IPS-15b (cell line): Measurements from ENCODE around the gene TRAPPC2L.

ENCODE experiments used
- H3K27me3 ChIP-seq: one replicate; pipeline ENCODE4 v1.6.1; 2013; ENCODE audit warnings: low read length; ENCODE audit not compliant: control insufficient read depth, insufficient read depth
- H3K36me3 ChIP-seq: one replicate; pipeline ENCODE4 v1.6.1; 2013; ENCODE audit warnings: low read length; ENCODE audit not compliant: control insufficient read depth, insufficient read depth
- H3K4me1 ChIP-seq: one replicate; pipeline ENCODE4 v1.6.1; 2013; ENCODE audit warnings: mild to moderate bottlenecking, low read length; ENCODE audit not compliant: control insufficient read depth, insufficient read depth
- H3K4me3 ChIP-seq: one replicate; pipeline ENCODE4 v1.5.1; 2013; ENCODE audit warnings: low read depth, low read length
- H3K9ac ChIP-seq: one replicate; pipeline ENCODE4 v1.6.1; 2013; ENCODE audit warnings: low read depth, mild to moderate bottlenecking, low read length
- H3K9me3 ChIP-seq: one replicate; pipeline ENCODE4 v1.6.1; 2013; ENCODE audit warnings: mild to moderate bottlenecking, low read length; ENCODE audit not compliant: control insufficient read depth, insufficient read depth

TRAPPC2L gene

GRCh38 chr16:88834670-88835069, 22.3 kb upstream of the TRAPPC2L start:
- H3K4me3 ChIP-seq = no peak overlapping the region
- H3K36me3 ChIP-seq = peaks cover 13% of the 10 kb centered on the region
- no peaks in the 10 kb centered on the region for H3K27me3 ChIP-seq
- H3K9me3 ChIP-seq = no peaks in the 10 kb centered on the region
- no peaks in the 10 kb centered on the region for H3K4me1 ChIP-seq
- no peak overlapping the region for H3K9ac ChIP-seq

GRCh38 chr16:88835383-88835782, 21.5 kb upstream of the TRAPPC2L start:
- no peaks in the 10 kb centered on the region for H3K27me3 ChIP-seq
- peaks cover 13% of the 10 kb centered on the region for H3K36me3 ChIP-seq
- H3K9ac ChIP-seq = no peak overlapping the region
- H3K4me1 ChIP-seq = no peaks in the 10 kb centered on the region
- H3K4me3 ChIP-seq = no peak overlapping the region
- H3K9me3 ChIP-seq = no peaks in the 10 kb centered on the region

DNA sequence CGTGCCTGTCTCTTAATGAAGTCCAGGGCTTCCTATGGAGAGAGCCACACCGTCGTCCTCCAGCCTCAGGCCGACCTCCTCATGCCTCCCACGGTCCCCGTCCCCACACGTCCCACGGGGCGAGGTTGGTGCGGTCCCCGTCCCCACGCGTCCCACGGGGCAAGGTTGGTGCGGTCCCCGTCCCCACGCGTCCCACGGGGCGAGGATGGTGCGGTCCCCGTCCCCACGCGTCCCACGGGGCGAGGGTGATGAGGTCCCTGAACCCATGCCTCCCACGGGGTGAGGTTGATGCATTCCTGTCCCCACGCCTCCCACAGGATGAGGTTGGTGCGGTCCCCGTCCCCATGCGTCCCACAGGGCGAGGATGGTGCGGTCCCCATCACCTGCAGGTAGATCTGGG, 21.1 kb upstream of the TRAPPC2L start:
- Histone ChIP-seq H3K9me3 (no peaks in the 10 kb centered on the region), H3K36me3 (peaks cover 15% of the 10 kb centered on the region), H3K9ac (no peak overlapping the region), H3K4me3 (no peak overlapping the region), H3K4me1 (no peaks in the 10 kb centered on the region), H3K27me3 (no peaks in the 10 kb centered on the region)

DNA sequence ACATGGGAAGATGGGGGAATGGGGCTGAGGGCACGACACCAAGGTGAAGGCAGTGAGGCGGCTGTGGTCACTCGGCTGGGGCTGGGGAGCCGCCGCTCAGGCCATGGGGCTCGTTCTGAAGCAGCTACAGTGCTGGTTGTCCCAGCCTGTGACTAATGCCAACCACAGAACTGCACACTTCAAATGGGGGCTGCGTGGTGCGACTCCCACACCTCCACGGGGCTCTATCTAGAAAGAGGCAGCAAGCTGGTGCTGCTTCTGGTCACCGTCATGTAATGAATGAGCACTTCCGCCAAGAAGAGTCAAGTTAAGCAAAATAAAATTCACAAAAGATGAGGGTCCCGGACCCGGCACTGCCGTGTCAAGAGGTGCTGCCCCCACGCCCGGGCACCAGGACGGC, 20.1 kb upstream of the TRAPPC2L start:
- no peaks in the 10 kb centered on the region for H3K27me3 ChIP-seq
- no peaks in the 10 kb centered on the region for H3K4me1 ChIP-seq
- no peak overlapping the region for H3K4me3 ChIP-seq
- H3K36me3 ChIP-seq = peaks cover 14% of the 10 kb centered on the region
- H3K9me3 ChIP-seq = no peaks in the 10 kb centered on the region
- H3K9ac ChIP-seq = no peak overlapping the region

DNA sequence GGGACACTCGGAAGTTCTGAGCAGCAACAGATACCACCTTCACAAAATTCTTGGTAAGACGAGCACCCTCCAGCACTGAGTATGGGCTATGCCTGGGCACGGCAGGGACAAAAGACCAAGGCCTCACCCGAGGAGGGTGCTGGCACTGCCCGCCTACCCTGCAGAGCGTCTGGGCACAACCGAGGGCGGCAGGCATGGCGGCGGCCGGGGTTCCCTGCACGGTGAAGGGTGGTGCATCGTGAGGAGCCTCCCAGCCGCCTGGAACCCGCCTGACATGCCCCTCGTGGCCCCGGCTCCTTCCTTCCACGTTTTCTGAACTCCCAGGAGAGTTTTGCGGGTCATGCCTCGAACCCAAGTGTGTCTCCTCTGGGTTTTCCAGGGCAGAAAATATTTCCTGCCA, 19.1 kb upstream of the TRAPPC2L start:
- Histone ChIP-seq H3K27me3 (no peaks in the 10 kb centered on the region), H3K4me1 (no peaks in the 10 kb centered on the region), H3K4me3 (no peak overlapping the region), H3K9me3 (no peaks in the 10 kb centered on the region), H3K9ac (no peak overlapping the region), H3K36me3 (peaks cover 12% of the 10 kb centered on the region)

- no peaks in the 10 kb centered on the region for H3K9me3 ChIP-seq
- H3K27me3 ChIP-seq = no peaks in the 10 kb centered on the region
- H3K4me1 ChIP-seq = no peaks in the 10 kb centered on the region
- peaks cover 12% of the 10 kb centered on the region for H3K36me3 ChIP-seq
- no peak overlapping the region for H3K4me3 ChIP-seq
- no peak overlapping the region for H3K9ac ChIP-seq
Measured at GRCh38 chr16:88838566-88838965, 18.4 kb upstream of the TRAPPC2L start.

- Histone ChIP-seq H3K27me3 (no peaks in the 10 kb centered on the region), H3K9ac (no peak overlapping the region), H3K9me3 (no peaks in the 10 kb centered on the region), H3K4me3 (no peak overlapping the region), H3K36me3 (peaks cover 12% of the 10 kb centered on the region), H3K4me1 (no peaks in the 10 kb centered on the region)
Measured at GRCh38 chr16:88839026-88839529, 17.8 kb upstream of the TRAPPC2L start.

GRCh38 chr16:88839745-88840599, 17.0 kb upstream of the TRAPPC2L start:
- Histone ChIP-seq H3K4me3 (no peak overlapping the region), H3K4me1 (no peaks in the 10 kb centered on the region), H3K36me3 (peaks cover 10% of the 10 kb centered on the region), H3K27me3 (no peaks in the 10 kb centered on the region), H3K9me3 (no peaks in the 10 kb centered on the region), H3K9ac (no peak overlapping the region)

- Histone ChIP-seq H3K36me3 (peaks cover 5% of the 10 kb centered on the region), H3K9ac (no peak overlapping the region), H3K9me3 (no peaks in the 10 kb centered on the region), H3K4me3 (no peak overlapping the region), H3K4me1 (no peaks in the 10 kb centered on the region), H3K27me3 (no peaks in the 10 kb centered on the region)
Measured at GRCh38 chr16:88840600-88841215, 16.2 kb upstream of the TRAPPC2L start.

- Histone ChIP-seq H3K4me1 (no peaks in the 10 kb centered on the region), H3K9ac (no peak overlapping the region), H3K36me3 (peaks cover 3% of the 10 kb centered on the region), H3K9me3 (no peaks in the 10 kb centered on the region), H3K27me3 (no peaks in the 10 kb centered on the region), H3K4me3 (no peak overlapping the region)
Measured at GRCh38 chr16:88841521-88842307, 15.2 kb upstream of the TRAPPC2L start.

DNA sequence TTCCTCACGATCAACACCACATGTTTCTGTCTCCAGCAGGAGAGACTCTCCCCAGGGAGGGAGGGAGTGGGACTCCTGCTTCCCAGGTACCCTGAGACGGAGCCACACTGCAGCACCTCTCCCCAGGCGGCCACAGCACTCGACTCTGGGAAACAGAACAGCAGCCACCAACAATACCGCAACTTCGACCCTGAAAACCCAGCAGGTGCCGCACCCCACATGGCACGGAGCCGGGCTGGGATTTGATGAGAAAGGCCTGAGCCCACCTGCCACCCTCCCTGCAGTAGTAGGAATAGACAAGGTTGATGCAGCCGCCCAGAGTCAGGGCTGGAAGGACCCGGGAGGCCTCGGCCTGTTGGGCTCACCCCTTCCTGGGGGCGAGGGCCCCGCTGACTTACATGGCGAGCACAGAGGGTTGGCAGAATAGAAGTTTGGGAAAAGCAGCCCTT, 14.6 kb upstream of the TRAPPC2L start:
- Histone ChIP-seq H3K9me3 (no peaks in the 10 kb centered on the region), H3K4me3 (no peak overlapping the region), H3K9ac (no peak overlapping the region), H3K36me3 (peaks cover 3% of the 10 kb centered on the region), H3K4me1 (no peaks in the 10 kb centered on the region), H3K27me3 (no peaks in the 10 kb centered on the region)
